Caco-2 (cell line): ENCODE measurements around the gene TFR2. TPM values are rescaled to one million over a fixed set of nuclear protein-coding genes. Genes with fewer than 3 reads are reported as not detected.

Experiments
- BruUV-seq: library from RNA; stranded (reverse); fragments of 400-500 nt; replicated peaks from 2 replicates; lab custom pipeline; 2021; lab: Mats Ljungman, UMichigan
- CTCF ChIA-PET: fragments of 300-600 bp; sonication (Branson Sonifier 250); formaldehyde crosslinking; loops from one replicate; lab custom pipeline; 2022; ENCODE audit warnings: antibody characterized with exemption; lab: Charles Lee
- POLR2A ChIA-PET: fragments of 300-600 bp; sonication (Branson Sonifier 250); formaldehyde crosslinking; loops from one replicate; lab custom pipeline; 2022; ENCODE audit warnings: antibody characterized with exemption; lab: Charles Lee
- DNase-seq, 2 experiments: peaks; one replicate each; pipeline versions ENCODE4 v3.0.0 to v3.0.0-alpha.2; 2020 to 2022
- H3K27me3 ChIP-seq: replicated peaks from 2 replicates; pipeline ENCODE4 v1.6.0; 2011; ENCODE audit warnings: low read length; ENCODE audit not compliant: control insufficient read depth, insufficient read depth
- H3K36me3 ChIP-seq: 2 replicates; pipeline ENCODE4 v1.5.1; 2011; ENCODE audit warnings: low read length; ENCODE audit not compliant: control insufficient read depth, insufficient read depth
- H3K4me1 ChIP-seq: fragments of 250-450 bp; sonication (Bioruptor Pico); 2 replicates; pipeline ENCODE4 v1.5.1; 2020; ENCODE audit warnings: mild to moderate bottlenecking
- H3K4me3 ChIP-seq: 2 replicates; pipeline ENCODE4 v1.5.1; 2011; ENCODE audit warnings: low read depth, mild to moderate bottlenecking, control low read depth, low read length
- H3K9me3 ChIP-seq: fragments of 250-450 bp; sonication (Bioruptor Pico); 2 replicates; pipeline ENCODE4 v1.5.1; 2020; ENCODE audit warnings: mild to moderate bottlenecking, moderate library complexity
- H3K27ac Mint-ChIP-seq: one replicate; pipeline ENCODE4 v1.8.0; 2022; ENCODE audit warnings: mixed read lengths; ENCODE audit not compliant: unreplicated experiment
- H3K27me3 Mint-ChIP-seq: one replicate; pipeline ENCODE4 v1.8.0; 2022; ENCODE audit warnings: mixed read lengths; ENCODE audit not compliant: insufficient read depth, unreplicated experiment
- H3K36me3 Mint-ChIP-seq: one replicate; pipeline ENCODE4 v1.8.0; 2022; ENCODE audit warnings: mild to moderate bottlenecking, mixed read lengths; ENCODE audit not compliant: insufficient read depth, unreplicated experiment
- H3K4me1 Mint-ChIP-seq: one replicate; pipeline ENCODE4 v1.8.0; 2022; ENCODE audit warnings: low read depth, mixed read lengths; ENCODE audit not compliant: unreplicated experiment
- H3K4me3 Mint-ChIP-seq: one replicate; pipeline ENCODE4 v1.8.0; 2022; ENCODE audit warnings: mild to moderate bottlenecking, moderate library complexity, mixed read lengths; ENCODE audit not compliant: unreplicated experiment
- H3K9me3 Mint-ChIP-seq: one replicate; pipeline ENCODE4 v1.8.0; 2022; ENCODE audit warnings: mixed read lengths; ENCODE audit not compliant: unreplicated experiment
- intact Hi-C: fragments of 100-400 bp; cut with micrococcal nuclease; formaldehyde crosslinking; loops from one replicate; pipeline ENCODE4 v1.10.0; 2022; ENCODE audit not compliant: unreplicated experiment
- total RNA-seq: library from RNA; stranded (reverse); gene quantifications from 2 replicates; pipeline ENCODE4 v1.2.3, GENCODE V29; 2022
- TF ChIP-seq, protein P1 (sequence below), 2 experiments: fragments of 200-600 bp in 1 of 2; IDR thresholded peaks; 1 replicate in 1 of 2; 2 replicates in 1 of 2; pipeline versions ENCODE4 v1.5.1 to v1.8.0; 2011 to 2022; ENCODE audit warnings: antibody characterized with exemption in 1 of 2, control low read depth in 1 of 2, inconsistent platforms in 1 of 2, low read depth in 1 of 2, low read length in 1 of 2, mild to moderate bottlenecking in 1 of 2, moderate library complexity in 1 of 2; ENCODE audit not compliant: insufficient read depth in 1 of 2, severe bottlenecking in 1 of 2, unreplicated experiment in 1 of 2

Gene TFR2
- total RNA-seq, 1 experiment from 2014 or later: 9.7 TPM

DNA sequence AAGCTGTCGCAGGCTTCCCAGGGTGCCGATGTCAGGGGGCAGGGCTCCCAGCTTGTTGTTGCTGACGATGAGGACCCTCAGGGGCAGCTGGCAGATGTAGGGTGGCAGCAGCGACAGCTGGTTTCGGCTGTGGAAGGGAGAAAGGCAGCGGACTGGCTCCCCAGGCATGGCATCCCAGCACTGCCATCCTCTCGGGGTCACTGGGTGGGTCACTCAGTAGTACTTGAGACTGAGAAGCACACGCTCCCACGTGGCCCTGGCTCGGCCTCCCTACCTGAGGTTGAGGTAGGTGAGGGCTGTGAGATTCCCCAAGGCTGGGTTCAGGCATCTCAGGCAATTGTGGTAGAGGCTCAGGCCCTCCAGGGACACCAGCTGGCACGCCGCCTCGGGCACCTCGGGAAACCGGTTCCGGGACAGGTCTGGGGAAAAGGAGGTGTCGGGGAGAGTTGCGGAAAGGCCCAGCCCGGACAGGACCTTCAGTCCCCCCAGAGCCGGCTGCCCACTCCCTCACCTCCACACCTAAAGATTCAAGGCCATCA lies 59.2 kb downstream of the TFR2 start:
- no peak for DNase-seq
- Mint-ChIP-seq H3K27ac (no peak overlapping the region), H3K4me1 (peaks cover 5% of the 10 kb centered on the region), H3K4me3 (no peak overlapping the region), H3K27me3 (no peaks in the 10 kb centered on the region), H3K36me3 (peaks cover 45% of the 10 kb centered on the region), H3K9me3 (no peaks in the 10 kb centered on the region)
- H3K9me3 ChIP-seq: no peaks in the 10 kb centered on the region
- intact Hi-C loops: no loop called here
- no peaks in the 10 kb centered on the region for H3K27me3 ChIP-seq
- ChIA-PET CTCF (no interaction called here), POLR2A (no interaction called here)
- H3K4me1 ChIP-seq: peaks cover 13% of the 10 kb centered on the region
- BruUV-seq: no TSS peak
- TF ChIP-seq, protein P1, sequence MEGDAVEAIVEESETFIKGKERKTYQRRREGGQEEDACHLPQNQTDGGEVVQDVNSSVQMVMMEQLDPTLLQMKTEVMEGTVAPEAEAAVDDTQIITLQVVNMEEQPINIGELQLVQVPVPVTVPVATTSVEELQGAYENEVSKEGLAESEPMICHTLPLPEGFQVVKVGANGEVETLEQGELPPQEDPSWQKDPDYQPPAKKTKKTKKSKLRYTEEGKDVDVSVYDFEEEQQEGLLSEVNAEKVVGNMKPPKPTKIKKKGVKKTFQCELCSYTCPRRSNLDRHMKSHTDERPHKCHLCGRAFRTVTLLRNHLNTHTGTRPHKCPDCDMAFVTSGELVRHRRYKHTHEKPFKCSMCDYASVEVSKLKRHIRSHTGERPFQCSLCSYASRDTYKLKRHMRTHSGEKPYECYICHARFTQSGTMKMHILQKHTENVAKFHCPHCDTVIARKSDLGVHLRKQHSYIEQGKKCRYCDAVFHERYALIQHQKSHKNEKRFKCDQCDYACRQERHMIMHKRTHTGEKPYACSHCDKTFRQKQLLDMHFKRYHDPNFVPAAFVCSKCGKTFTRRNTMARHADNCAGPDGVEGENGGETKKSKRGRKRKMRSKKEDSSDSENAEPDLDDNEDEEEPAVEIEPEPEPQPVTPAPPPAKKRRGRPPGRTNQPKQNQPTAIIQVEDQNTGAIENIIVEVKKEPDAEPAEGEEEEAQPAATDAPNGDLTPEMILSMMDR (IDR thresholded peaks at IDR 0.05; ENCODE audit: insufficient read depth in 1 of 2, low read depth in 1 of 2, low read length in 1 of 2, severe bottlenecking in 1 of 2, unreplicated experiment in 1 of 2): no peak
- H3K36me3 ChIP-seq: peaks cover 18% of the 10 kb centered on the region
- H3K4me3 ChIP-seq: no peak overlapping the region

- POLR2A ChIA-PET: no interaction called here
Observed at GRCh38 chr7:100580466-100581283, 60.7 kb downstream of the TFR2 start.

More at GRCh38 chr7:100580466-100581283, 60.7 kb downstream of the TFR2 start:
- H3K9me3 Mint-ChIP-seq: no peaks in the 10 kb centered on the region
- H3K4me1 ChIP-seq: peaks cover 13% of the 10 kb centered on the region
- H3K4me3 Mint-ChIP-seq: no peak overlapping the region
- H3K27me3 Mint-ChIP-seq: no peaks in the 10 kb centered on the region
- H3K27me3 ChIP-seq: no peaks in the 10 kb centered on the region
- no peak overlapping the region for H3K27ac Mint-ChIP-seq
- TF ChIP-seq, protein P1 (IDR thresholded peaks at IDR 0.05; ENCODE audit: insufficient read depth in 1 of 2, low read depth in 1 of 2, low read length in 1 of 2, severe bottlenecking in 1 of 2, unreplicated experiment in 1 of 2): no peak
- peaks cover 5% of the 10 kb centered on the region for H3K4me1 Mint-ChIP-seq
- no peaks in the 10 kb centered on the region for H3K9me3 ChIP-seq
- H3K36me3 ChIP-seq: peaks cover 20% of the 10 kb centered on the region
- no peak for DNase-seq
- peaks cover 45% of the 10 kb centered on the region for H3K36me3 Mint-ChIP-seq
- intact Hi-C loops: no loop called here
- no peak overlapping the region for H3K4me3 ChIP-seq
- no TSS peak for BruUV-seq
- CTCF ChIA-PET: interaction anchor here (1.0 kb wide), 1 partner anchor 32 kb away, joined by 3 read pairs; the partner anchor contains the start of gene MOSPD3
